GM19240 (cell line): ENCODE results near the gene ADARB2.

Experiments used
- DNase-seq: peaks from one replicate; pipeline ENCODE4 v3.0.0; 2011; ENCODE audit warnings: low spot score; ENCODE audit not compliant: insufficient read length

The ADARB2 gene

DNA sequence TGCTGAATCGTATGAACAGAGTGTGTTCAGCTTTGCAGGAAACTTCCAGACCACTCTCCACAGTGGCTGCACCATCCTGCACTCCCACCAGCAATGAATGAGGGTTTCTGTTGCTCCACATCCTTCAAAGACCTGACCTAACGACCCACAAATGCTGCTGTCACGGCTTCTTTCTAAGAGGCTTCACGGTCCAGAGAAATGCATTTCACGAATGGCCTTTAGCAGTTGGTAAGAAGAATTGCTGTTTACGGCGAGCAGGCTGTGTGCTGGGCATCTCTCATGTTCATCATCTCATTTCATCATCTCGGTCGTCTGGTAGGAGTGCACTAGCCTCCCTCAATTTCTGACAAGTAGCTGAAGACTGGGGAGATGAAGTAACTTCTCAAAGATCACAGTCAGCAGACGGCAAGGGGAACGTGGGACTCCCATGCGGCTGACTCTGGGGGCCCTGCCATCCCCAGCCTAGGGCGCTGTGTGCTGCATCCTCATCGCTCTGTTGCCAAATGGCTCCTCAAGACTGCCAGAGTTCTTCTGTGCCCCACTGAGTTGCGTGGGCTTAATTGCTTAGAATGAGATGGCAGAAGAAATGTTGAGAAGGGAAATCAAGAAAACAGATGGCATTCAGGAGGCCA lies 72.9 kb downstream of the ADARB2 start:
- DNase-seq = no peak

DNA sequence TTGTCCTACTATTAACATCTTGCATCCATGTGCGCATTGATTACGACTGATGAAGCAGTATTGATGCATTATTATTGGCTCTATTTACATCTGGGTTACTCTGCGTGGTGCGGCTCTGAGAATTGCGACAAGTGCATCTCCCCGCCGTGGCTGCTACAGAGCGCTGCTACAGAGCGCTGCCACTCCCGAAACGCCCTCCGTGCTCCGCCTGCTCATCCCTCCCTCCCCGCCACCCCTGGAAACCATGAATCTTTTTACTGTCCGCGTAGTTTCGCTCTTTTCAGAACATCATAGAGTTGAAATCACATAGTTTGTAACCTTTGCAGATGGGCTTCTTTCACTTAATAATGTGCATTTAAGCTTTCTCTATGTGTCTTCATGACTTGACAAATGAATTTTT lies 74.1 kb downstream of the ADARB2 start:
- DNase-seq = no peak

DNA sequence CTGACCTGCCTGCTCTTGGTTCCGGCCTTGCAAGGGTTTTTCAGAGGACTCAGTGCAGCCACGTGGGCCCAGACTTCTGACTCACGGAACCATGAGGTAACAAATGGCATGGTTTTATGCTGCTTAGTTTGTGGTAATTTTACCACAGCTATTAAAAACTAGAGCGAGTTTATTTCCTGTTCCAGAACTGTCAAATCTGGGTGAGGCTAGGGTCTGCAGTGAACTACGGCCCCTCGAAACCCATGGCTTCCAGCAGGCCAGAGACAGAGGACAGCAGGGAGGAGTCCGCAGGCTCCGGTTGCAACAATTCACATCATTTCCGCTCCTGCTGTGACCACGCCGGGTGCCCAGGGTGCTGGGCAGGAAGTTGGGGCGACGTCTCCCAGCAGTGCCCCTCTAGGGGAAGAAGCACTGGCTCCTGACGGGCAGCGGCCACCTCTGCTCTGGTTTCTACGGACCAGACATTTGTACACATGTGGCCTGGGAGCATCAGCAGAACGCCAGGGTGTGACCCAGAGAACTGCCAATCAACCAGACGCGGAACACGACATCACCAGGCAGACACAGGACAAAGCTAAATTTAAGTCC lies 74.8 kb downstream of the ADARB2 start:
- DNase-seq = no peak

DNA sequence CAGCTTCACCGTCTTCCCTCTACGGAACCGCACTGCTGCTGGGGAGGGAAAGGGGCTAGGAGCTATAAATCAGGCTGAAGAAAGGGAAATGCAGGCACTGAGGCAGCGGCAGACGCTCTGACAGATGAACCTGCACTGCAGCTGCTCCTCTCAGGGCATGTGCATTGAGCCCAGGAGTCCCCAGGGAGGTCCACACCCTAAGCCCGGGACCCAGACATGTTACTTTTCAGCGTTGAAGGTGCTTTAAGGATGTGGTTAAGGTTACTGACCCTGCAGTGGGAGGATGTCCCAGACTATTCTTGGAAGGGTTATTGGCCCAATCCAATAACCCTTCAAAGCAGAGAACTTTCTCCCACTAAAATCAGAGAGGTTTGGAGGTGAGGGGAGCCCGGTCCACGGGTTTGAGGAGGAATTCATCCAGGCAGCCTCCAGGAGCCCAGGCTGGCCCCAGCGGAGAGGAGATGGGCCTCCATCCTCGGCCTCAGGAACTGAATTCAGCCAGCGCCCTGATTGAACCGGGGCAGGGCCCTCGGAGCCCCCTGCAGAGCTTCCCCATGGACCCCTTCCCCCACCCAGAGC lies 75.4 kb downstream of the ADARB2 start:
- DNase-seq = no peak

DNA sequence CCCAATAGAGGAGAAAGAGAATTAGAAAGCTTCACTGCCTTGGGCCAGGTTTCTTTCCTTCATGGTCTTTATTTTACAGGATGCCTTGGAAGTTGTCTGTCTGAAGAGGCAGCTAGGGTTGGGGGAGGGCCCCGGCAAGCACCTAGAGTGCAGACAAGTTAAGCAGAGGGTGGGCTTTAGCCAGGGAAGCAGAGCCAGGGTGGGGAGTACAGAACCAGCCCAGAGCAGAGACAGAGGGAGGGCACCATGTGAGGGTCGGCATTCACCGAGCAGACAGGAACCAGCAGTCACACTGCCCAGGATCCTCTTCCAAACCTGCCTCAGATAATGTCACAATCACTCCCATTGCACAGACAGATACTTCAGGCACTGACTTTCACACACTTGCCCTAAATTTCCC lies 75.9 kb downstream of the ADARB2 start:
- no peak for DNase-seq

DNA sequence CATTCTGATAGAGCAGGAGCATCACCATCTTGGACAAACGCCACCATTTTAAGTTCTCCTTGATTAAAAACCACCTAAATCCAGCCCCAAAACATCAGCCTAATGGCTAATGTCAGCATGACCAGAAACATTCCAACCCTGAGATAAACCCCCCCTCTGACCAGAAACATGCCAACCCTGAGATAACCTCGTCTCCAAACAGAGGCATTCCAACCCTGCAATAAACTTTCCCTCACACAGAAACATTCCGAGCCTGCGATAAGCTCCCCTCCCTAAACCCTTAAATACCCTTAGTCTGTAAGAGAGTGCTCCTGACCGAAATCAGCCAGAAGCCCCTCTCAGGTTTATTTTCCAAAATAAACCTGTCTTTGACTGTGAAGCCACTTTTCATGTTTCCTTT lies 76.5 kb downstream of the ADARB2 start:
- no peak for DNase-seq

DNA sequence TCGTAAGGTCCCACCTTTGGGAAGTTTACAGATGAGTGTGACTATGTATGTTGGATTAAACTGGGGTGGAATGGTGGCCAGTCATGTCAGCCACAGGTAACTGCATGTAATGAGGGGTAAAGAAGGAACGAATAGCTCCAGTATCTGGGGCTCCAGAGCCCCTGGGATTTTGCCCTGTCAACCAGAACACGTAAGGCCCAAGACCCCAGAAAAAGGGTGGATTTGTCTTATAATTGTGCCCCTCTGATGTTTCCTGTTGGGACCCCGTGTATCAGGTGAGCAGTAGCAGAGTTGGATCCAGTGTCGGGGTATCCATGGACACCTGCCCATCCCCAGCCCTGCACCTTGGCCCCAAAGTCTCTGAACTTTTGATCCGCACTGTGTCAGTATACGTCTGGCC lies 76.9 kb downstream of the ADARB2 start:
- DNase-seq = no peak

DNA sequence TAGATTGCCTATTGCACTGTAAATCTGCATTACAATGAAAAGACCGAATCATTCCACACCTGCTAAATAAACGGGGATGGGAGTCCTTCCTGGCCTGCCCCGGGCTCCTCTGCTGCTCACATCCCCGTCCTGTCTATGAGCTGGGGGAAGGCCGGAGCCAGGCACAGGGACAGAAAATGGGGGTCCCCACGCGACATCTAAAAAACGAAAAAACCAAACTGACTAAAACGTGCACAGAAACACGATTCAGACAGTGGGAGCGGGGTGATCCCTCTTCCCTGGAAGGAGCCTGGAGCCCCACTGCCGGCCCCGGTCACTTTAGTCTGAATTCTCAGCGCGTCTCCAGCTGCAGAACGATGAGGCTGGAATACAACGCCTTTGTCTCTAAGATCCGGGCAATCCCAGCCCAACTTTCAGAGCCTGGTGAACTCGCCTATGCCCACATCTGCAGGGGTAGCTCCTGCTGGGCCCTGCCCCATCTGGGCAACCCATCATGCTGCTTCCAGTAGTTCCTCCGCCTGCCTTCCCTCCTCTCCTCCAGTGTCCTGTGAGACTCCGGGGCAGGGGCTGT lies 78.0 kb downstream of the ADARB2 start:
- no peak for DNase-seq

DNA sequence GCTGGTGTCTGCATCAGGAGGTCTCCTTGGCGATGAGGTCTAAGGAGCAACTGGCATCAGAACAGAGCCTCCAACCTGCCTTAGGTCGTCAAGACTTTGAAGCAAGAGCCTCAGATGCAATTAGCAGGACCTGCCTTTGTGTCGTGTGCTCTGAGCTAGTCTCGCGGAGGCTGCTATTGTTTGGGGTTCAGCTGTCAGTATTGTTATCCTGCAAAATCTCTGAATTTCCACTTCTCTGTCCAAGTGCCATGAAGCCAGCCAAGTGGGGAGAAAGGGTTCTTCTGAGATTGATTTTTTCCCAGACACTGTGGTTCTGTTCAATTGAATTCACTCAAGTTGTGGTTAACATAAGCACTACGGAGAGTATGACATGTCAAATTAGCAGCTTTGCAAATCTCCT lies 78.7 kb downstream of the ADARB2 start:
- DNase-seq = no peak

DNA sequence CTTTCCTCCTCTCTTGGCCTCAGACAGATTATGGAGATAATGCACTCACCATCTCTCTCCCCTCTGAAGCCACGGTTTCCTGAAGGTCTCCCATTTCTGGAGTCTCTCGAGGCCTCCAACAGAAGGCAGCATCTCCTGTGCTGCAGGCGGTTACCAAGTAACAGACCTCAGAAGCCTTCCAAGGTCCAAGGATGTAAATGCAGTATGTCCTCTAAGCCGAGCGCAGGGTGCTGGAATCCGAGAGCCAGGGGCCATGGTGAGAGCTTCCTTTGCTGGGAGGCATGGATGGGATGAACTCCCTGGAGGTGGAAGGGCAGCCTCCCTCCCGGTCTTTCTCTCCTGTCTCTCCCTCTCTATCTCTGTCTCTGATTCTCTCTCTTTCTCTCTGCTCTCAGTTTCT lies 79.8 kb downstream of the ADARB2 start:
- DNase-seq = no peak

DNA sequence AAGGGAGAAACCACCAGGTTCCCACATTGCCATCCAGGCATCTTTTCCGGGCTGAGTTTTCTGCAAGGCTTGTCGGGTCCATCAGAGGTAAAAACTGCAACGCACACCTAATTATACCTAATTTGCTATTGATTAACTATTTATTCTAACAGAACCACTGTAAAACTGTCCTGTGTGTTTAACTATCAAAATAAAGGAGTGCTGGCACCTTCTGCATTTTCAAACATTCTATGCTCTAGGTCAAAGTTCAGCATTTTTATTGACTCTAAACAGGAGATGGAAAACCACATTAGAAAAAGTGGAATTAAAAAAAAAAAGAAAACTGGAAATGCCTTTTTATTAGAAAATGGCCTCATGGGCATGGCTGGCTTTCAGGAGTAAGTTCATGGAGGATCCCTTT lies 82.0 kb downstream of the ADARB2 start:
- no peak for DNase-seq

DNA sequence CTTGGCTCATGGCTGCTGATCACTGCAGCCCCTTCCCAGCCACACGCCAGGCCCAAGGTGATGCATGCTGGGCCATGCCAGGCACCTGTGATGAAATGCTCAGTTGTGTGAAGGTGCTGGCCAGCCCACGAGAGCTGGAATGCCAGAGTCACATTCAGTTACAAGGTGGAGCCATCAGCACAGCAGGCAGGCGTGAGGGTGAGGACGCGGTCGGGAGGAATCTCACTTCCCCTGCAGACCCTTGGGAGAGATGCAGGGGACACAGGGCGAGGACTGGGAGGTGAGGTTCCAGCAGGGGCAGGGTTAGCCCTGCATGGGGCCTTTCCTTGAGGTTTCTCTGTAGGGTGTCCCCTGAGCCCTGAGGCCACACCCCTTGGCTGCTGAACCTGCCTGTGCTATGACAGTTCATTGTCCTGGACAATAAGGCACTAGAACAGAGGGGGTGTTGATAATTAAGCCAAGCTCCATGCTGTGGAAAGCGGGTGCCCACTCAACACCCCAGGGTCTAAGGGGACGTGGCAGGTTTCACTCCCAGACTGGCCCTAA lies 82.4 kb downstream of the ADARB2 start:
- DNase-seq = no peak

DNA sequence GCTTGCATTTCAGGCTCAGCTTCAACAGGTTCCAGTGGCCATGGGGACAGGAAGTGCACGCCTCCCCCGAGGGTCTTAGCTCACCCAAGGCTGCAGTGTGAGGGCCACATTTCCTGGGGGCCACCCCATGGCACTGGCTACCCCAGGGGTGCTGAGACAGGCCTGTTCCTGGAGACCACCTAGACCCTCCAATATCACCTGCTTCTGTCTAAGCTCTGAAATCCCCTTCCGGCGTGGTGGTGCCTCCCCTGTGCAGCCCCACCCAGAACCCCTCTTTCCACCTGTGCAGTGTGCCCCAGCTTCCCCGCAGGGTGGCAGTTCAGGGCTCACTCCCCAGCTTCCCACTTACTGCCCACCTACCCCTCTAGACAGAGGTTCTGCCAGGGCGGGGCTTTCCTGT lies 83.1 kb downstream of the ADARB2 start:
- no peak for DNase-seq

DNA sequence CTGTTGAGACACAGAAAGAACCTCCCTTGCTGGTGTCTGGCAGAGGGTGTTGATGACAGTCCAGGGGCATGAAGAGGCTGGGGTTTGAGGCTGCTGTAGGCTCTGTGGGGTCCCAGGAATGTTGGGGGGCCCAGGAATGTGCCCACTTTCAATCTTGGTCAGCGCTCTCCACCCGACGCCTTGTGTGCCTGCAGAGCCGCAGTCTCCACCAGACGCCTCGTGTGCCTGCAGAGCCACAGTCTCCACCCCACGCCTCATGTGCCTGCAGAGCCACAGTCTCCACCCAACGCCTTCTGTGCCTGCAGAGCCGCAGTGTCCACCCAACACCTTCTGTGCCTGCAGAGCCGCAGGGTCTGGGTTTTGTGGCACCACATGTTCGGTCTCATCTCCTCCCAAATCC lies 84.0 kb downstream of the ADARB2 start:
- no peak for DNase-seq

DNA sequence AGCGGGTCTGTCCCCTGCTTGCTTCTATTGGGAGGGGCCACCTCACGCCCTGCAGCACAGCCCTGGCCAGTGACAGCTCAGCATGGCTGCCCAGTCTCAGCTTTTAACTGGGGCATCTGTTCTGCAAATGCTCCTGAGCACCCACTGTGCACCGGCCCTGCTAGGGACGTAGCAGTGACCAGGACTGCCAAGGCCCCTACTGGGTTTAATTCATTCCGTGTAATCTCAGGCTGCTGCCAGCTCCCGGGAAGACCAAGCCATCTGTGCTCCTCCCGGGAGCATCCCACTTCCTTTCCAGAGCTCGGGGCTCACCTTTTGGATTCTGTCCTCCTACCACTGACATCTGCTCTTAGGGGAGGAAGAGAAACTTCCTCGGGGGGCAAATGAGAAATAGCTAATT lies 85.2 kb downstream of the ADARB2 start:
- DNase-seq = no peak

DNA sequence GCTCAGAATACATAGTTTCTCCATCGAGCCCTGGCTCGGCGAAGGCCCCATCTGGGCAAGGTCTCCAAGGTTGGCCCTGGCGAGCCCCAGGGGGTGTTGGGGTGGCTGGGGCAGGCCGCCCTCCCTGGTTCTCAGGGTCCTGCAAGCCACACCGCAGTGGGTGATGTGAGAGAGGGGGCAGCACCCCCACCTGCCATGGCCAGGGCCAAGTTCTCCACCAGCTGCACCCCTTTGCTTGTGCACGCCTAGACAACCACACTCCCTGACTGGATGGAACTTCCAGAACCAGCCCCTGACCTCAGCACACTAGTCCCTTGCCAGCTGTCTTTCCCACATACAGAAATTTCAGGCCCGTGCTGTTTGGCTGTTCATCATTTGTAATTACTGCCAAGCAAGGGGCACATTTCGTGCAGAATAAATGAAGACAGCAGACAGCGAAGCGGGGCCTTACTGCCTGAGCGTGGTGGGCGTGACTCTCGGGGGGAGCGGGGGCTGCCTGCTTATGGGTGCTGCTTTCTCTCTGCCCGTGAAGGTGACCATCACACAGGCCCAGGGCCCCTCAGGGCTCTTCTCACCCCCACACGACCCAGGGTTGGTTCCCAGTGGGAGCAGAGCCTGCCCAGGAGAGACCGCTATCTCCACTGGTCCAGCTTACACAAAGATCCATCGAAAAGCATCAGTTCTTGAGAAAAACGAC lies 85.9 kb downstream of the ADARB2 start:
- DNase-seq = no peak

DNA sequence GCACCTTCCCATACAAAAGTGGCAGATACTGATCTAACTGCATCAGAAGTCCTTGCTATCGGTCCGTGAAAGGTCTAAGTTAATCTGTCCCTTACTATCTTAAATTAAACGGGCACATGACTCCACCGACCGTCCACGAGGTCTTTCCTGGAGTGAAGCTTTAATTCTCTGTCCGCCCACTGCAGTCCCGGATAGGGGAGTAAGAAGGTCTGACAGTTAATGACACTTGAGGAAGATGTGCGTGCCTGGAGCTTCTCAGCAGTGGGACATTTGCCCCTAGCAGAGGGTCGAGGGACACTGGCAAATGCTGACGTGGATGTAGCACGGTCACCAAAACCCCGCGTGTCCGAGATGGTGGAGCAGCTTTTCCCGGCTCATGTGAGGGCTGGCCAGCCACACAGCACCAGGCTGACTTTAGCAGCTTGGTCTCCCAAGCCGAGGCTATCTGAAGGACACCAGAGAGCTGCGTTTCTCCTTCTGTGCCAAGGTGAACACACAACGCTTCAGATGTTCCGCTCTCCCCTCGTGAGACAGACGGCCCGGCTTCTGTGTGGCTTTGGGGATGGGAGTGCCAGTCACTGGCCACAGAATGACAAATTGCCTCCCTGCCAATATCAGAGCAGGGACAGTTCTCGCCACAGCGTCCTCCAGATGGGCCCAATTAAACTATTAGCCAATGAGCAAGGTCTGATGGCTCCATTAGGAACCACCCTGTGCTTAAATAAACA lies 86.6 kb downstream of the ADARB2 start:
- DNase-seq = no peak

DNA sequence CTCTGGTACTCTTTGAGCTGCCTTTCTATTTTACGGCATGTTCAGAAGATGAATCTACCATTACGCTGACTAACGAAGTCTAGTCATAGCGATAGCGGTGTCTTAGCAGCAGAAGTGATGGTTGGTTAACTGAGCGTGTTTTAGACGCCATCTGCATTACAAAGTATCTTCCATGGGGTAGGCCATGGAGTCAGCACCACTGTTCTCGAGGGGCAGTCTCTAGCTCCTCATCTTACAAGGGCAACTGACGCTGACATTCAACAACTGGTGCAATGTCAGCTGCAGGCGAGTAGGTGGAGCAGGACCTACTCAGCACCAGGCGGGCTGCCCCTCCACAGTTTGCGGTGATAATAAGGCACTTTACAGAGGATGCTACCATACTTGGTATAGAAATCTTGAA lies 88.7 kb downstream of the ADARB2 start:
- DNase-seq = no peak

DNA sequence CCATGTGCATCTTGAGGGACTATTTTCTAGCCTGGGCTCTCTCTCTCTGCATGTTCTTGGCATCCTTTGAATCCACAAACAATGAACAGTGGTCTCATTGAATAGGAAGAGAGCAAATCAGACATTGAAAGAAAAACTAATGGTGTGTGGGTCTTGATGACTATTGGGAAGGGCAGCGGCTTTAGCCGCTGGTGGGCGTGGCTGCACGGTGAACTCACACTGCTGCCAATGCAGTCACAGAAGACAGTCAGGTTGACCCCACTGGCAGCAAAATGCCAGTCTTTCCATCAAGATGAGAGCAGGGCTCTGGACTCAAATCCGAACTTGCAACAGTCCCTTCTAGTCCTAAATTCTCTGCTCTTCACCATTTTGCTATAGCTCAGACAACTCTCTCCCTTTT lies 91.0 kb downstream of the ADARB2 start:
- no peak for DNase-seq

DNA sequence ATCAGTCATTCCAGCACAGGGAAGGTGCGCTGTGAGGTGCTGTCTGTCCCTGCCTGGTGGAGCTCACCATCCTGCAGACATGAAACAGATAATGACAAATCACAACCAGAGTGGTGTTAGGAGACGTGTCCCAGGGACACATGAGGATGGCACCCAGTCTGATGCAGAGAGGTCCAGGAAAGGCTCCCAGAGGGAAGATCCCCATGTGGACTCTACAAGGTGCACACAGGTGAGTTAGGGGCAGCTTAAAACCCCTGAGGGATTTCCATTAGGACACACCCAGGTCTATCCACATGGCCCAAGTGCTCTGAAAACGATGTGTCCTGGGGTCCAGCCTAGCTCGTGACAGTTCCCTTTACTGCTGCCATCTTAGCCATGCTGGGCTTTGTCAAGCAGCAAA lies 91.4 kb downstream of the ADARB2 start:
- no peak for DNase-seq

DNA sequence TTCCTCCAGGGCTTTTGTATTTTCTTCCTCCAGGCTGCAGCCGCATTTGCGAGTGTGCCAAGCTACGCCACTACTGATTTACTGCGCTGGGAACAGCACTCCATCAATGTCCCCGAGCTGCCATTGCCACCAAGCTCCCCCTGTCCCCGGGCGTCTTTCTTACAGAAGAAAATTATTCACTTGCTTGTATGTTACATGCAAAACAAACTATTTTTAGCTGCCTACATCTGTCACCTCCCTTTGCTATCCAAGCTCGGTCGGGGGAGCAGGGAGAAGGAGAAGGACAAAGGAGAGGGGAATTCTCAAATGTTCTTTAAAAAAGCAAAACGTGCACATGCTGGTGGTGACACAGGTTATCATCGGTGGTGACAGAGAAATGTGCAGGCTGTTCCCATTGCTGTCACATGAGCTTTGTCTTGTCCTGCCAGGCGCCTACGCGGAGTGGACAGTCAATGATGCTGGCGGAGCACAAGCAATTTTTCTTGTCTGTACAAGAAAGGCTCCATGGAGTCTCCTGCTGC lies 93.1 kb downstream of the ADARB2 start:
- no peak for DNase-seq

DNA sequence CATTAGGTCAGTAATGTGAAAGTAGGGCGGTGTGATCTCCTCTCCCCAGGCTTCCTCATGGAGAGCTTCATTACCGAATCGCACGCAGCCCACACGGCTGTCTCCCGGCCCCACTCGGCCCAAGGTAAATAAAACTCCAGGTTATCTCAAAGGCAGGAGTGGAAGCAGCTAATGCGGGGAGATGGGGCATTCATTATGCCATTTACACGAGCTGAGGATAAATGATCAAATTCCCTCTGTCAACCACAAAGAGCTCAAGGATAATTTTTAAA lies 93.5 kb downstream of the ADARB2 start:
- DNase-seq = no peak
